ENCODE results near the gene GMDS.

The GMDS gene

GRCh38 chr6:1584146-1584545 is 661.3 kb downstream of the GMDS start:
- Histone ChIP-seq H3K27me3 (ENCODE audit: insufficient read depth, low read depth) (no peaks in the 10 kb centered on the region), H3K79me2 (ENCODE audit: insufficient read depth, low read depth) (no peaks in the 10 kb centered on the region), H3K4me2 (no peak overlapping the region), H3K27ac (no peak overlapping the region), H3K9ac (no peak overlapping the region), H4K20me1 (ENCODE audit: insufficient read depth) (no peaks in the 10 kb centered on the region), H3K4me3 (IDR thresholded peaks at IDR 0.05; ENCODE audit: insufficient read depth, low read depth, low read length) (no peak overlapping the region), H2AFZ (ENCODE audit: low read depth) (no peak overlapping the region), H3K36me3 (ENCODE audit: insufficient read depth) (no peaks in the 10 kb centered on the region), H3K4me1 (ENCODE audit: low read depth, poor library complexity, severe bottlenecking) (no peaks in the 10 kb centered on the region)
- no peak for TF ChIP-seq CTCF (conservative IDR thresholded peaks at IDR 0.05; ENCODE audit: low read depth, low read length)

GRCh38 chr6:1581120-1581991 is 664.0 kb downstream of the GMDS start:
- no peaks in the 10 kb centered on the region for H3K27me3 ChIP-seq (ENCODE audit: insufficient read depth, low read depth)
- no peaks in the 10 kb centered on the region for H3K79me2 ChIP-seq (ENCODE audit: insufficient read depth, low read depth)
- no peaks in the 10 kb centered on the region for H3K4me1 ChIP-seq (ENCODE audit: low read depth, poor library complexity, severe bottlenecking)
- no peaks in the 10 kb centered on the region for H3K36me3 ChIP-seq (ENCODE audit: insufficient read depth)
- H3K27ac ChIP-seq = no peak overlapping the region
- H3K4me3 ChIP-seq (IDR thresholded peaks at IDR 0.05; ENCODE audit: insufficient read depth, low read depth, low read length) = no peak overlapping the region
- no peak overlapping the region for H3K9ac ChIP-seq
- no peak for TF ChIP-seq CTCF (conservative IDR thresholded peaks at IDR 0.05; ENCODE audit: low read depth, low read length)
- no peaks in the 10 kb centered on the region for H4K20me1 ChIP-seq (ENCODE audit: insufficient read depth)
- H2AFZ ChIP-seq (ENCODE audit: low read depth) = no peak overlapping the region
- no peak overlapping the region for H3K4me2 ChIP-seq

DNA sequence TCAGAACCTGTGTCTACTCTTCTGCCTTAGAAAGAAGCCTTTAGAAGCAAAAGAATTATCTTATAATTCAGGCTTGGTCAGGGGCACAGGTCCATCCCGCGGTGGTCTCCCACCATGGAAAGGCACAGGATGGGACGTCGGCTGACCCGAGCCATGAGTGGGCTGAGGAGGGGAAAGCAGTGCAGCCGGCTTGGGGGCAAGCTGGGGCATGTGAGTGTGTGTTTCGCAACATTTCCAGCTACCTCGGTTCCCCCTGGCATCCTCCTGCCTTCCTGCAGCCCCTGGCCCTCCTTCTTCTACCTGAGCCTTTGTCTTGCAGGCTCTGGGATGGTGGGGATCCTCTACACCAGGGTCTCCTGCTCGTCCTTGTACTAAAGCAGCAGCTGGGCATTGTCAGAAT is 664.8 kb downstream of the GMDS start:
- no peaks in the 10 kb centered on the region for H4K20me1 ChIP-seq (ENCODE audit: insufficient read depth)
- no peak overlapping the region for H3K4me3 ChIP-seq (IDR thresholded peaks at IDR 0.05; ENCODE audit: insufficient read depth, low read depth, low read length)
- no peak for TF ChIP-seq CTCF (conservative IDR thresholded peaks at IDR 0.05; ENCODE audit: low read depth, low read length)
- H3K79me2 ChIP-seq (ENCODE audit: insufficient read depth, low read depth) = no peaks in the 10 kb centered on the region
- no peak overlapping the region for H3K9ac ChIP-seq
- H3K4me1 ChIP-seq (ENCODE audit: low read depth, poor library complexity, severe bottlenecking) = no peaks in the 10 kb centered on the region
- no peak overlapping the region for H3K27ac ChIP-seq
- no peaks in the 10 kb centered on the region for H3K36me3 ChIP-seq (ENCODE audit: insufficient read depth)
- no peak overlapping the region for H2AFZ ChIP-seq (ENCODE audit: low read depth)
- H3K4me2 ChIP-seq = no peak overlapping the region
- no peaks in the 10 kb centered on the region for H3K27me3 ChIP-seq (ENCODE audit: insufficient read depth, low read depth)

DNA sequence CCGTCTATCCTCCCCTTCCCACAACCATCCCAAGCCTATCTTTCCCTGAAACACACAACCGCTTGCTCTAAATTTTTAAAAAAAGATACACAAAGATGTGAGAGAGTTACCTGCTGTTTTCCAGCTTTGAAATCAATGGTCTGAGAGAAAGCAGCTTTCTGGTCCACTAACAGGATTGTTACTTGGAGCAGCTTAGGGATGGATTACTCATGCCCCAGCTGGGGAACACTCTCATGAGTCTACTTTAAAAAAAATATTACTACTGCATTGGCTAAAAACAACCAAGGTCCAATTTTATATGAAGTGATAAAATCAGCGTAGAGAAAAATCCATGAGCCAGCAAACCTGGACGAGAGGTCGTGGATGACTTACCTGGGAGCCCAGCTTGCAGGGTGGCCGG is 665.3 kb downstream of the GMDS start:
- Histone ChIP-seq H3K4me2 (no peak overlapping the region), H3K9ac (no peak overlapping the region), H3K27ac (no peak overlapping the region), H3K79me2 (ENCODE audit: insufficient read depth, low read depth) (no peaks in the 10 kb centered on the region), H2AFZ (ENCODE audit: low read depth) (no peak overlapping the region), H3K4me3 (IDR thresholded peaks at IDR 0.05; ENCODE audit: insufficient read depth, low read depth, low read length) (no peak overlapping the region), H3K27me3 (ENCODE audit: insufficient read depth, low read depth) (no peaks in the 10 kb centered on the region), H3K36me3 (ENCODE audit: insufficient read depth) (no peaks in the 10 kb centered on the region), H4K20me1 (ENCODE audit: insufficient read depth) (no peaks in the 10 kb centered on the region), H3K4me1 (ENCODE audit: low read depth, poor library complexity, severe bottlenecking) (no peaks in the 10 kb centered on the region)
- no peak for TF ChIP-seq CTCF (conservative IDR thresholded peaks at IDR 0.05; ENCODE audit: low read depth, low read length)

Data from KMS-11 (cell line).